ENCODE data around the gene DTWD1.

- TF ChIP-seq, protein P1, sequence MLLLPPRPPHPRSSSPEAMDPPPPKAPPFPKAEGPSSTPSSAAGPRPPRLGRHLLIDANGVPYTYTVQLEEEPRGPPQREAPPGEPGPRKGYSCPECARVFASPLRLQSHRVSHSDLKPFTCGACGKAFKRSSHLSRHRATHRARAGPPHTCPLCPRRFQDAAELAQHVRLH (CRISPR knock-in tag; IDR thresholded peaks at IDR 0.05; ENCODE audit: borderline replicate concordance, low read depth) = no peak
- TF ChIP-seq CTCF (CRISPR knock-in tag; IDR thresholded peaks at IDR 0.05) = no peak
- TF ChIP-seq FOXJ3 (CRISPR knock-in tag; IDR thresholded peaks at IDR 0.05; ENCODE audit: borderline replicate concordance) = no peak
- TF ChIP-seq POLR2A (IDR thresholded peaks at IDR 0.05; ENCODE audit: insufficient read depth in 1 of 2, low read depth in 2 of 2, low read length in 2 of 2) = no peak
- TF ChIP-seq ZNF224 (CRISPR knock-in tag; IDR thresholded peaks at IDR 0.05) = no peak
- no peak for TF ChIP-seq ZNF646 (CRISPR knock-in tag; IDR thresholded peaks at IDR 0.05)
- no peak for TF ChIP-seq AHDC1 (CRISPR knock-in tag; IDR thresholded peaks at IDR 0.05; ENCODE audit: borderline replicate concordance)
- TF ChIP-seq, protein P2, sequence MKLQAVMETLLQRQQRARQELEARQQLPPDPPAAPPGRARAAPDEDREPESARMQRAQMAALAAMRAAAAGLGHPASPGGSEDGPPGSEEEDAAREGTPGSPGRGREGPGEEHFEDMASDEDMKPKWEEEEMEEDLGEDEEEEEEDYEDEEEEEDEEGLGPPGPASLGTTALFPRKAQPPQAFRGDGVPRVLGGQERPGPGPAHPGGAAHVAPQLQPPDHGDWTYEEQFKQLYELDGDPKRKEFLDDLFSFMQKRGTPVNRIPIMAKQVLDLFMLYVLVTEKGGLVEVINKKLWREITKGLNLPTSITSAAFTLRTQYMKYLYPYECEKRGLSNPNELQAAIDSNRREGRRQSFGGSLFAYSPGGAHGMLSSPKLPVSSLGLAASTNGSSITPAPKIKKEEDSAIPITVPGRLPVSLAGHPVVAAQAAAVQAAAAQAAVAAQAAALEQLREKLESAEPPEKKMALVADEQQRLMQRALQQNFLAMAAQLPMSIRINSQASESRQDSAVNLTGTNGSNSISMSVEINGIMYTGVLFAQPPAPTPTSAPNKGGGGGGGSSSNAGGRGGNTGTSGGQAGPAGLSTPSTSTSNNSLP (IDR thresholded peaks at IDR 0.05; ENCODE audit: low read depth, low read length) = no peak
- TF ChIP-seq ZBTB42 (CRISPR knock-in tag; IDR thresholded peaks at IDR 0.05) = no peak
- TF ChIP-seq, protein P3, sequence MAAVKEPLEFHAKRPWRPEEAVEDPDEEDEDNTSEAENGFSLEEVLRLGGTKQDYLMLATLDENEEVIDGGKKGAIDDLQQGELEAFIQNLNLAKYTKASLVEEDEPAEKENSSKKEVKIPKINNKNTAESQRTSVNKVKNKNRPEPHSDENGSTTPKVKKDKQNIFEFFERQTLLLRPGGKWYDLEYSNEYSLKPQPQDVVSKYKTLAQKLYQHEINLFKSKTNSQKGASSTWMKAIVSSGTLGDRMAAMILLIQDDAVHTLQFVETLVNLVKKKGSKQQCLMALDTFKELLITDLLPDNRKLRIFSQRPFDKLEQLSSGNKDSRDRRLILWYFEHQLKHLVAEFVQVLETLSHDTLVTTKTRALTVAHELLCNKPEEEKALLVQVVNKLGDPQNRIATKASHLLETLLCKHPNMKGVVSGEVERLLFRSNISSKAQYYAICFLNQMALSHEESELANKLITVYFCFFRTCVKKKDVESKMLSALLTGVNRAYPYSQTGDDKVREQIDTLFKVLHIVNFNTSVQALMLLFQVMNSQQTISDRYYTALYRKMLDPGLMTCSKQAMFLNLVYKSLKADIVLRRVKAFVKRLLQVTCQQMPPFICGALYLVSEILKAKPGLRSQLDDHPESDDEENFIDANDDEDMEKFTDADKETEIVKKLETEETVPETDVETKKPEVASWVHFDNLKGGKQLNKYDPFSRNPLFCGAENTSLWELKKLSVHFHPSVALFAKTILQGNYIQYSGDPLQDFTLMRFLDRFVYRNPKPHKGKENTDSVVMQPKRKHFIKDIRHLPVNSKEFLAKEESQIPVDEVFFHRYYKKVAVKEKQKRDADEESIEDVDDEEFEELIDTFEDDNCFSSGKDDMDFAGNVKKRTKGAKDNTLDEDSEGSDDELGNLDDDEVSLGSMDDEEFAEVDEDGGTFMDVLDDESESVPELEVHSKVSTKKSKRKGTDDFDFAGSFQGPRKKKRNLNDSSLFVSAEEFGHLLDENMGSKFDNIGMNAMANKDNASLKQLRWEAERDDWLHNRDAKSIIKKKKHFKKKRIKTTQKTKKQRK (IDR thresholded peaks at IDR 0.05; ENCODE audit: low read length) = no peak
- no peak for TF ChIP-seq POLR2G (IDR thresholded peaks at IDR 0.05; ENCODE audit: low read depth, low read length)
- TF ChIP-seq HNF4A (CRISPR knock-in tag; IDR thresholded peaks at IDR 0.05) = no peak
Measured at GRCh38 chr15:49673861-49674260, 53.0 kb downstream of the DTWD1 start.

Measured in HepG2 (cell line).